MM.1S (cell line): Measurements from ENCODE around the gene UBN2.

ENCODE experiments used
- DNase-seq: peaks from one replicate; pipeline ENCODE4 v3.0.0-alpha.2; 2015
- H2AFZ ChIP-seq: fragments of 300-600 bp; sonication (generic); 2 replicates; pipeline ENCODE4 v1.6.0; 2016; ENCODE audit warnings: antibody characterized with exemption, low read length
- H3F3A ChIP-seq: fragments of 300-600 bp; sonication (generic); 2 replicates; pipeline ENCODE4 v1.6.1; 2016; ENCODE audit warnings: mild to moderate bottlenecking, antibody characterized with exemption, low read length, moderate library complexity, mixed read lengths; ENCODE audit not compliant: insufficient read depth
- H3K27ac ChIP-seq: fragments of 300-600 bp; sonication (generic); 2 replicates; pipeline ENCODE4 v1.5.1; 2016; ENCODE audit warnings: mild to moderate bottlenecking, low read length
- H3K27me3 ChIP-seq: fragments of 300-600 bp; sonication (generic); replicated peaks from 2 replicates; pipeline ENCODE4 v1.6.0; 2016; ENCODE audit warnings: low read length; ENCODE audit not compliant: insufficient read depth
- H3K36me3 ChIP-seq: fragments of 300-600 bp; sonication (generic); replicated peaks from 2 replicates; pipeline ENCODE4 v1.6.1; 2016; ENCODE audit warnings: mild to moderate bottlenecking, low read length, mixed read lengths; ENCODE audit not compliant: insufficient read depth
- H3K4me1 ChIP-seq: fragments of 300-600 bp; sonication (generic); 2 replicates; pipeline ENCODE4 v1.6.1; 2016; ENCODE audit warnings: low read length, mixed read lengths
- H3K4me2 ChIP-seq: fragments of 300-600 bp; sonication (generic); 2 replicates; pipeline ENCODE4 v1.6.0; 2016; ENCODE audit warnings: low read depth, low read length
- H3K4me3 ChIP-seq: fragments of 300-600 bp; sonication (generic); 2 replicates; pipeline ENCODE4 v1.5.1; 2016; ENCODE audit warnings: low read length, mixed read lengths
- H3K79me2 ChIP-seq: fragments of 300-600 bp; sonication (generic); 2 replicates; pipeline ENCODE4 v1.6.1; 2016; ENCODE audit warnings: mixed run types, low read length, mixed read lengths
- H3K9ac ChIP-seq: fragments of 300-600 bp; sonication (generic); 2 replicates; pipeline ENCODE4 v1.6.1; 2016; ENCODE audit warnings: low read length, mixed read lengths
- H3K9me2 ChIP-seq: fragments of 300-600 bp; sonication (generic); replicated peaks from 2 replicates; pipeline ENCODE4 v1.6.1; 2016; ENCODE audit warnings: mild to moderate bottlenecking, low read length, mixed read lengths; ENCODE audit not compliant: insufficient read depth
- H3K9me3 ChIP-seq: fragments of 300-600 bp; sonication (generic); replicated peaks from 2 replicates; pipeline ENCODE4 v1.6.1; 2016; ENCODE audit warnings: mild to moderate bottlenecking, low read length, mixed read lengths; ENCODE audit not compliant: insufficient read depth
- H4K20me1 ChIP-seq: fragments of 300-600 bp; sonication (generic); 2 replicates; pipeline ENCODE4 v1.6.1; 2016; ENCODE audit warnings: mild to moderate bottlenecking, low read length, moderate library complexity, mixed read lengths; ENCODE audit not compliant: insufficient read depth
- EZH2 ChIP-seq: fragments of 300-600 bp; sonication (generic); optimal IDR thresholded peaks from 2 replicates; pipeline ENCODE3; 2017; ENCODE audit warnings: low read depth, mild to moderate bottlenecking, antibody characterized with exemption, low read length, mixed read lengths
- EZH2phosphoT487 ChIP-seq: fragments of 300-600 bp; sonication (generic); IDR thresholded peaks from 2 replicates; pipeline ENCODE4 v1.6.1; 2018; ENCODE audit warnings: antibody characterized with exemption, low read length
- TF ChIP-seq, protein P1 (sequence below): fragments of 300-600 bp; sonication (generic); IDR thresholded peaks from 2 replicates; pipeline ENCODE4 v1.5.1; 2016; ENCODE audit warnings: antibody characterized with exemption, low read length, mixed read lengths

UBN2 gene

DNA sequence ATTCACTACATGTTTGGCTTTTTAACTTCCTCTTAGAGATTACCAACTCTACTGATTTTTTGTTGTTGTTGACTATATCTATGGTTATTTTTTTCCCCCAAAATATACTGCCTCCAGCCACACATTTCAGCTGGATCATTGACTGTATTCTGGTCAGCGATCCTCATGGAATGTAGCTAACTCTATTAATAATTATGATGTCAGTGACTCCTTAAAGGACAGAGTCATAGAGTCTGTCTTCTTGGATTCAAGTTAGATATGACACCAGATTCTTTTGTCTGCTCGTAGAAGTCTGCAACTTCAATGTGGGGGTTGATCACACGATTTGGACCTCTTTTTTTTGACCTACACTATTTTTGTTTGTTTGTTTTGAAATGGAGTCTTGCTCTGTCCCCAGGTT is 33.2 kb downstream of the UBN2 start:
- Histone ChIP-seq H2AFZ (no peak overlapping the region), H3K9me2 (no peaks in the 10 kb centered on the region), H3K27ac (no peak overlapping the region), H4K20me1 (no peaks in the 10 kb centered on the region), H3K9me3 (no peaks in the 10 kb centered on the region), H3K9ac (no peak overlapping the region), H3K79me2 (no peaks in the 10 kb centered on the region), H3F3A (no peaks in the 10 kb centered on the region), H3K4me3 (no peak overlapping the region), H3K4me2 (no peak overlapping the region), H3K36me3 (peaks cover 8% of the 10 kb centered on the region; the same call in 1 of the 2 replicates), H3K27me3 (no peaks in the 10 kb centered on the region), H3K4me1 (no peaks in the 10 kb centered on the region)
- no peak for TF ChIP-seq EZH2phosphoT487
- TF ChIP-seq EZH2: no peak
- TF ChIP-seq, protein P1, sequence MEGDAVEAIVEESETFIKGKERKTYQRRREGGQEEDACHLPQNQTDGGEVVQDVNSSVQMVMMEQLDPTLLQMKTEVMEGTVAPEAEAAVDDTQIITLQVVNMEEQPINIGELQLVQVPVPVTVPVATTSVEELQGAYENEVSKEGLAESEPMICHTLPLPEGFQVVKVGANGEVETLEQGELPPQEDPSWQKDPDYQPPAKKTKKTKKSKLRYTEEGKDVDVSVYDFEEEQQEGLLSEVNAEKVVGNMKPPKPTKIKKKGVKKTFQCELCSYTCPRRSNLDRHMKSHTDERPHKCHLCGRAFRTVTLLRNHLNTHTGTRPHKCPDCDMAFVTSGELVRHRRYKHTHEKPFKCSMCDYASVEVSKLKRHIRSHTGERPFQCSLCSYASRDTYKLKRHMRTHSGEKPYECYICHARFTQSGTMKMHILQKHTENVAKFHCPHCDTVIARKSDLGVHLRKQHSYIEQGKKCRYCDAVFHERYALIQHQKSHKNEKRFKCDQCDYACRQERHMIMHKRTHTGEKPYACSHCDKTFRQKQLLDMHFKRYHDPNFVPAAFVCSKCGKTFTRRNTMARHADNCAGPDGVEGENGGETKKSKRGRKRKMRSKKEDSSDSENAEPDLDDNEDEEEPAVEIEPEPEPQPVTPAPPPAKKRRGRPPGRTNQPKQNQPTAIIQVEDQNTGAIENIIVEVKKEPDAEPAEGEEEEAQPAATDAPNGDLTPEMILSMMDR: no peak
- no peak for DNase-seq

DNA sequence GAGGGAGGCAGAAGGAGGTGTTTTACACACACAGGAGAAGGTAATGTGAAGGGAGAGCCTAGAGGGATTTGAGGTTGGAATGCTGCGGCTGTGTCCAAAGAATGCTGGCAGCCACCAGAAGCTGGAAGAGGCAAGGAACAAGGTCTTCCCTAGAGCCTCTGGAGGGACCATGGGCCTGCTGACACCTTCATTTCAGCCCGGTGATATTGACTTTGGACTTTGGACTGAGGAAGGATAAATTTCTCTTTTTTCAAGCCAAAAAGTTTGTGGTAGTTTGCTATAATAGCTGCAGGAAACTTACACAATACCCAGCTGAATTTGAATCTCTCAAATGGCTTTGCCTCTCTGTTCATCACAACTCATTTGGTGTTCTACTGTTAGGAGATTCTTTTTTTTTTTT is 34.6 kb downstream of the UBN2 start:
- Histone ChIP-seq H3K4me2 (no peak overlapping the region), H3F3A (no peaks in the 10 kb centered on the region), H3K9ac (no peak overlapping the region), H3K36me3 (peaks cover 8% of the 10 kb centered on the region; the same call in 1 of the 2 replicates), H3K27me3 (no peaks in the 10 kb centered on the region), H3K4me1 (no peaks in the 10 kb centered on the region), H3K79me2 (no peaks in the 10 kb centered on the region), H3K9me2 (no peaks in the 10 kb centered on the region), H3K27ac (no peak overlapping the region), H2AFZ (no peak overlapping the region), H3K4me3 (no peak overlapping the region), H3K9me3 (no peaks in the 10 kb centered on the region), H4K20me1 (no peaks in the 10 kb centered on the region)
- no peak for DNase-seq
- TF ChIP-seq EZH2phosphoT487: no peak
- no peak for TF ChIP-seq EZH2
- TF ChIP-seq, protein P1: no peak

DNA sequence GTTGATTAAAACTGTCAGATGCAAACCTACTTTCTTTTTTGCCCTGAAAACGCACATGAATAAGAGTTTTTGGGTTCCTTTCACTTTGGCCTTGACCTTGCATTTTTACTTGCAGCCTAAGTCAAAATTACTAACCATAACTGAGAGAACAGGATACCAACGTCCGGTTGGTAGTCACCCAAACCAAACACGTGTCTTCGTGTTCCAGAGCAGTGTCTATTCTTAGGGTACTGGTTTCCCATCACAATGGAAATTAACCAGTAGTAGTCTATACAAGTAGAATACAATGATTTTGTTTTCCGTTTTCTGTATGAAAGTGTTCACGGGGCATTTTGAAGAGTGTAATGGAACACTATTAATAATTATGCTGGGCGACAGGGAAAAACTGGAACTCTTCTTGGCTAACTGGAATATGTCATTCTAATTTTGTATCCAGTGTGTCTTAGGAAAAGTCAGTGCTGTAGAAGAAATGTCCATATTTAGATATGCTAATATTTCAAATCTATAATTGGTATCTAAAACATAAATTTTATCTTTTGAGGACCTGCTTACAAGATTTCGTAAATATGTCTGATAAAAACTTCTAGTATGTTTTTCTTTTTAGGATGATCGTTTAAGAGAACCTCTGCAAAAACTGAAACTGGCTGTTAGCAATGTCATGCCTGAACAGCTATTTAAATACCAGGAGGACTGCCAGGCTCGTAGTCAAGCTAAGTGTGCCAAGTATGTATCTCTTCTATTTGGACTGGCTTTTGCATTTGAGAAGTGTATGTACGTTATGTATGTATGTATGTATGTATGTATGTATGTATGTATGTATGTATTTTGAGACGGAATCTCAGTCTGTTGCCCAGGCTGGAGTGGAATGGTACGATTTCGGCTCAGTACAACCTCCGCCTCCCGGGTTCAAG is 40.9 kb downstream of the UBN2 start:
- Histone ChIP-seq H3K4me2 (no peak overlapping the region), H3K27ac (no peak overlapping the region), H3F3A (no peaks in the 10 kb centered on the region), H3K9me2 (no peaks in the 10 kb centered on the region), H3K79me2 (no peaks in the 10 kb centered on the region), H4K20me1 (no peaks in the 10 kb centered on the region), H3K4me3 (no peak overlapping the region), H3K9me3 (no peaks in the 10 kb centered on the region), H3K27me3 (no peaks in the 10 kb centered on the region), H3K4me1 (no peaks in the 10 kb centered on the region), H2AFZ (no peak overlapping the region), H3K9ac (no peak overlapping the region), H3K36me3 (peaks cover 3% of the 10 kb centered on the region; the same call in 1 of the 2 replicates)
- no peak for DNase-seq
- TF ChIP-seq EZH2 (no peak), EZH2phosphoT487 (no peak)
- TF ChIP-seq, protein P1: no peak
